NCI-H1417 treated with DMSO at 0.1 percent for 48 hours (cell line): ENCODE data around the gene SLC9A2.

Source experiments
- DNase-seq: peaks from one replicate; lab custom pipeline; 2025; lab: John Stamatoyannopoulos, UW

The SLC9A2 gene

DNA sequence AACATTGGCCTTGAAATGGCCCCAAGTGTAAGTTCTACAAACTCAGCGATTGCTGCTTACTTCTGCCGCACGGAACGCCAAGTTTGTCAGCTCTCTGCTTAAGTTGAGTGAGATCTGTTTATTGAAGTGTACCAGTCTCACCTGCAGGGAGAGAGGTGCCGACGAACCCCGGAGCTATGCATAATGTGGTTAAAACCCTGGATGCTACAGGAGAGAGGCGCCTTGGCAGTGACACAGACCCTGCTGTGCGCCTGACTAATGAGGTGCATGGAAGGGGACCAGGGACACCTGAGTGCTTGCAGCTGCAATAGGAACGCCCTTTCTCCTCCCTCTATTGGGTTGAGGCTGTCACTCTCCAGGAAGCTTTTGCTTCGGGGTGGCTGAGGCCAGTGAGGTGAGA lies 979 bp downstream of the SLC9A2 start:
- DNase-seq: no peak

GRCh38 chr2:102621630-102622029 lies 2.3 kb downstream of the SLC9A2 start:
- no peak for DNase-seq

GRCh38 chr2:102622646-102623045 lies 3.3 kb downstream of the SLC9A2 start:
- no peak for DNase-seq

GRCh38 chr2:102630458-102630857 lies 11.1 kb downstream of the SLC9A2 start:
- DNase-seq: no peak

DNA sequence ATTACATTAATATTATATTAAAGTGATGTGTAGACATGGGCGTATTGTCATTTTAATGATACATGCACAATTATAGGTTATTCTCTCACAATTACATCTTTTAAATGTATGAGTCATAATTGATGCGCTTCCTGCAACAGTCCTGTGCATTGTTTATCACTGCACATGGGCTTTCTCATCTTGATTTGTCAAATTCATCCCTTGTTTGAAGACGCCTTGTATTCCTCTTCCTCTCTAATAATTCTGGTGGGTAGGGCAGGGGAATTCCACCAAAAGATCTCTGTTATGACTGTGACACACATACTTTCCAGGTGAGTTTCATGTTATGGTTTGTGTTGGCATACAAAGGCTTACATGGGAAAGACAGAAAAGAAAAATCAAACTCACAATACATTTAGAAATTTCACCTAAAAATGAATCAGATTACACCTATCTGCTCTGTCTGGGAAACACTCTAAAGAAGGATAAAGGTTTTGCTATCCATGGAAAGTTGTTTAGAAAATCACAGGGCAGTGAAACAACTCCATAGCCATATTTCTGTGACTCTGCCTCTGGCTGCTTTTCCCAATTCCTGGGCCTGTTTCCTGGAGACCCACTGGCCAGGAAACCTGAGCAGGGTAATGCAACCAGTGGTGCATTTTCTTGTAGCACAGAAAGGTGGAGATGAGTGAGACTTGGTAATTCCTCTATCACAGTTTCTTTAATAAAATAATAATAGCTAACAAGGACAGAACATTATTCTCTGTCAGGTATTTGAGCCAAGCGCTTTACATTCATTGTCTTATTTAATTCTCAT lies 13.2 kb downstream of the SLC9A2 start:
- no peak for DNase-seq

GRCh38 chr2:102634831-102635241 lies 15.5 kb downstream of the SLC9A2 start:
- DNase-seq: no peak

- DNase-seq: no peak
These were observed 16.0 kb downstream of the SLC9A2 start for GRCh38 chr2:102635317-102635716.

- no peak for DNase-seq
These were observed 17.0 kb downstream of the SLC9A2 start for GRCh38 chr2:102636283-102636907.

GRCh38 chr2:102637358-102637757 lies 18.0 kb downstream of the SLC9A2 start:
- no peak for DNase-seq

DNA sequence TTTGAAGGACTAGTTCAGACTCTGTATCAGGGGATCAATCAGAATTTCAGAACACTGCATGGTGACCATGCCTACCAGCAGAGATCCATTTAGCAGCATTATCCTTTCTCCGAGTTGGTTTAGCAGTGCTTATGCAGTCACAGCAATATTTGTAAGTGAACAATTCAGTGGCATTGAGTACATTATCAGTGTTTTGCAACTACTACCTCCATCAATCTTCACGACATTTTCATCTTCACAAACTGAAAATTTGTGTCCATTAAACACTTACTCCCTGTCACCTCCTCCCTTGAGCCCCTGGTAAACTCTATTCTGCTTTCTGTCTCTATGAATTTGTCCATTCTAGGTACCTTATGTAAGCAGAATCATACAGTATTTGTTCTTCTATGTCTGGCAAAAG lies 20.1 kb downstream of the SLC9A2 start:
- no peak for DNase-seq

DNA sequence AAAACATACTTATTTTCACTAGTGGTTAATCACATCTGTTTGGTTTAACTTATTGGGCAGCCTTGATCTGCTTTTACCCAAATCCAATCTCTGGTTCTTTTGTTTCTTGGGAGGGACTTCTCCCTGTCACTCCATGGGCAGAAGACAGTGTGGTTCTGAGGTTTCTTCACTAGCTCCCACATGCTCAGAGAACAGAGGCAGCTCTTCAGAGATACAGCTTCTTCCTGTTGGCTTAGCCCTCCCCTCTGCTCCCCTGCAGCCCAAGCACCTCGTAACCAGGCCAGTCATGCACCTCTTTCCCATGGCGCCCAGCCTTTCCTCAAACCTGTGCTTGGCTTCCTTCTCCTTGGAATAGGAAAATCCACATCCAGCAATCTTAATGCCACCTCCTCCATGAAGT lies 32.8 kb downstream of the SLC9A2 start:
- DNase-seq: no peak

DNA sequence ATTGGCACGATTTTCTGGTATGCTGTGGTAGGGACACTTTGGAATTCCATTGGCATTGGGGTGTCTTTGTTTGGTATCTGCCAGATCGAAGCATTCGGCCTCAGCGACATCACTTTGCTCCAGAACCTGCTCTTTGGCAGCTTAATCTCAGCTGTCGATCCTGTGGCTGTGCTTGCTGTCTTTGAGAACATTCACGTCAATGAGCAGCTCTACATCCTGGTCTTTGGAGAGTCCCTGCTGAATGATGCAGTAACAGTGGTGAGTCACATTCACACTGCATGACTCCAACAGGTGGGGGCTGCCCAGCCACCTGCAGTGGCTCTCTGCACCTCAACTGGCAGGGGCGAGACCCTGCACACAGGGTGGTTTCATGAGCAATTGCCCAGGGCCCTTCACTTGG lies 38.4 kb downstream of the SLC9A2 start:
- no peak for DNase-seq

- DNase-seq: no peak
These were observed 40.7 kb downstream of the SLC9A2 start for GRCh38 chr2:102660070-102660469.

DNA sequence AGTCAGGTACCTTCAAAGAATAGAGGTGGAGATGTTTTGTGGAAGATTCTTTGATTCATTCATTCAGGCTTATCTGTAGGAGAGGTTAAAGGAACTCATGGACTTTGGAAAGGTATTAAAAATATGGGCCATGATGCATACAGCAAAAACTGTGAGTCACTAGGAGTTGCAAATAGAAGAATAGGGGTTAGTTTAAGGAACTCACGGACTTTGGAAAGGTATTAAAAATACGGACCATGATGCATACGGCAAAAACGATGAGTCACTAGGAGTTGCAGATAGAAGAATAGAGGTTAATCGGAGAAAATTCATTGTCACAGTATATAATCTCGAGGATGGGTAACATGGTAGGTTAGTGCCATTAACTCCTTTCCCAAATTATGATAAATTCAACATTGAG lies 41.2 kb downstream of the SLC9A2 start:
- no peak for DNase-seq

GRCh38 chr2:102661846-102662245 lies 42.5 kb downstream of the SLC9A2 start:
- DNase-seq: no peak

- no peak for DNase-seq
These were observed 43.5 kb downstream of the SLC9A2 start for GRCh38 chr2:102662833-102663232.

- DNase-seq: no peak
These were observed 44.0 kb downstream of the SLC9A2 start for GRCh38 chr2:102663381-102663780.

- DNase-seq: no peak
These were observed 45.1 kb downstream of the SLC9A2 start for GRCh38 chr2:102664471-102664909.

DNA sequence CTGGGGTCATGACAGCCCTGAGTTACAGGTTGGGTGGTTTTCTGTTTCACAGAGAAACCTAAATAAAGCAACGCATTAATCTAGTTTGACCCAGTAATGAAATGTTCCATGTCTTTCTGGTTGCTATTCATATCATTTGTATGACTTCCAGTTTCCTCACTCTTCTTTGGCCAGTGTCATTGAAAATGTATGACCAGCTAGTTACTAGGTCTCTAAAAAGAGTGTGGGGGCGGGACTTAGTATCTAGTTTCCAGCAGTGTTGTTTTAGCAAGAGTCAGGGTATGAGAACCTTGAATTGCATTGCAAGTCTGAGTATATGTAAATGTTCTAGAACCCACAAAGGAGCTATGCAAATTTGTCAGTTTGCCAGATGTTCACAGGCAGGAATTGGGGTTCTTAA lies 47.7 kb downstream of the SLC9A2 start:
- DNase-seq: no peak

GRCh38 chr2:102668171-102668570 lies 48.8 kb downstream of the SLC9A2 start:
- no peak for DNase-seq

GRCh38 chr2:102669401-102669800 lies 50.0 kb downstream of the SLC9A2 start:
- DNase-seq: no peak

DNA sequence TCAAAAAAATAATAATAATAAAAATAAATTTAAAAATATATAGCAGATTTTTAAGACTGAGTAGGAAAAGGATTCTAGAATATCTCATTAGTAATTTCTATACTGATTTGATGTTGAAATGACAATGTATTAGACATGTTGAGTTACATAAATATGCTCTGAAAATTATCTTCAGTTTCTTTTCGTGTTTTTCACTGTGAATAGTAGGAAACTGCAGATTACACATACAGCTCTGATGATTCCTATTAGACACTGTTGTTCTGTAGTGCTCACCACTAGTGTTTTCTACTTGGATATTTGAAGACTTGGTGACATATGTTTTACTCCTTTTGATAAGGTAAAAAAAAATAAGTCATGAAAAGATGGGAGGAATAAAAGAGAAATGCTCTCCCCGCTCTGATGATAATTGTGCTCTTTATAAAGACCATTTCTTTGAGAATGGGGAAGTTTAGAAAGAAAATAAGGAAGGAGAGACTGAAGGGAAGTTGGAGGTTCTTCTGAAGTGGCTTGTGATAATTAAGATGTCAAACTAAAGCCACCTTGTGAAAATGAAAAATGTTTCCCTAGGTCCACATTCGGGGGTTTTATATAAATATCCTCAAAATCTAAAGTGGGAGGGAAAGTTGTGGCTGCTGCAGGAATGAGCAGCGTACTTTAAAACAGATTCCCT lies 52.9 kb downstream of the SLC9A2 start:
- DNase-seq: no peak

- DNase-seq: no peak
These were observed 55.0 kb downstream of the SLC9A2 start for GRCh38 chr2:102674370-102674769.
